Stimulated activated CD8-positive, alpha-beta memory T cell treated with anti-CD3 and anti-CD28 coated beads, Interleukin-4, amount 100 ng/mL, for 48 hours (primary cell): ENCODE data around the gene ENGASE.
A peak's percentile ranks its signal among the peaks of the same experiment; 100 is the strongest.

Experiments used
- DNase-seq: peaks from one replicate; pipeline ENCODE4 v3.0.0-alpha.2; 2020

ENGASE gene

GRCh38 chr17:79039171-79039570, 35.5 kb upstream of the ENGASE start:
- no peak for DNase-seq

GRCh38 chr17:79039886-79040285, 34.7 kb upstream of the ENGASE start:
- DNase-seq, result no peak

- DNase-seq, result no peak
Measured at GRCh38 chr17:79041041-79041570, 33.5 kb upstream of the ENGASE start.

- DNase-seq, result no peak
Measured at GRCh38 chr17:79041723-79042420, 32.8 kb upstream of the ENGASE start.

GRCh38 chr17:79042421-79043190, 32.0 kb upstream of the ENGASE start:
- peak; percentile 86 for DNase-seq

GRCh38 chr17:79043191-79043930, 31.3 kb upstream of the ENGASE start:
- no peak for DNase-seq

GRCh38 chr17:79043931-79044320, 30.7 kb upstream of the ENGASE start:
- no peak for DNase-seq

GRCh38 chr17:79044462-79044861, 30.2 kb upstream of the ENGASE start:
- no peak for DNase-seq

GRCh38 chr17:79045001-79045729, 29.5 kb upstream of the ENGASE start:
- DNase-seq, result no peak

GRCh38 chr17:79045842-79046196, 28.8 kb upstream of the ENGASE start:
- peak; percentile 81 for DNase-seq

- no peak for DNase-seq
Measured at GRCh38 chr17:79046197-79046915, 28.3 kb upstream of the ENGASE start.

GRCh38 chr17:79046916-79047280, 27.7 kb upstream of the ENGASE start:
- DNase-seq, result no peak

- DNase-seq, result no peak
Measured at GRCh38 chr17:79047291-79047920, 27.2 kb upstream of the ENGASE start.

GRCh38 chr17:79047923-79048825, 26.4 kb upstream of the ENGASE start:
- no peak for DNase-seq

- no peak for DNase-seq
Measured at GRCh38 chr17:79048826-79049755, 25.5 kb upstream of the ENGASE start.

- DNase-seq, result no peak
Measured at GRCh38 chr17:79049821-79050220, 24.8 kb upstream of the ENGASE start.

- no peak for DNase-seq
Measured at GRCh38 chr17:79050551-79050950, 24.1 kb upstream of the ENGASE start.

- no peak for DNase-seq
Measured at GRCh38 chr17:79051306-79051705, 23.3 kb upstream of the ENGASE start.

- no peak for DNase-seq
Measured at GRCh38 chr17:79052131-79052530, 22.5 kb upstream of the ENGASE start.
